Putamen (tissue), 1 donor: ENCODE measurements around the gene ALPK3.

Experiments
- DNase-seq: peaks from one replicate; pipeline ENCODE4 v3.0.0-alpha.2; 2016; ENCODE audit warnings: low spot score

ALPK3 gene

GRCh38 chr15:84816694-84817465 is at the start of gene ALPK3:
ALPK3 (plus strand) TSS chr15:84817356; CDS start chr15:84817453, 97 bp downstream.
- no peak for DNase-seq

GRCh38 chr15:84772031-84772430 is 45.1 kb upstream of the ALPK3 start:
- DNase-seq = no peak

GRCh38 chr15:84772467-84772866 is 44.7 kb upstream of the ALPK3 start:
- DNase-seq = no peak

- no peak for DNase-seq
Measured at GRCh38 chr15:84773716-84774115, 43.4 kb upstream of the ALPK3 start.

GRCh38 chr15:84775867-84776449 is 41.2 kb upstream of the ALPK3 start:
- no peak for DNase-seq

- no peak for DNase-seq
Measured at GRCh38 chr15:84778194-84778593, 39.0 kb upstream of the ALPK3 start.

GRCh38 chr15:84780492-84780891 is 36.7 kb upstream of the ALPK3 start:
- DNase-seq = no peak

- DNase-seq = no peak
Measured at GRCh38 chr15:84781495-84781894, 35.7 kb upstream of the ALPK3 start.

- DNase-seq = no peak
Measured at GRCh38 chr15:84782346-84782745, 34.8 kb upstream of the ALPK3 start.

GRCh38 chr15:84783493-84784251 is 33.5 kb upstream of the ALPK3 start:
- DNase-seq = no peak

- no peak for DNase-seq
Measured at GRCh38 chr15:84784262-84784661, 32.9 kb upstream of the ALPK3 start.

- no peak for DNase-seq
Measured at GRCh38 chr15:84785053-84785452, 32.1 kb upstream of the ALPK3 start.

GRCh38 chr15:84788500-84788899 is 28.7 kb upstream of the ALPK3 start:
- DNase-seq = no peak

GRCh38 chr15:84789762-84790161 is 27.4 kb upstream of the ALPK3 start:
- DNase-seq = no peak

GRCh38 chr15:84790676-84791075 is 26.5 kb upstream of the ALPK3 start:
- no peak for DNase-seq

GRCh38 chr15:84791763-84792162 is 25.4 kb upstream of the ALPK3 start:
- no peak for DNase-seq

- no peak for DNase-seq
Measured at GRCh38 chr15:84793431-84794161, 23.6 kb upstream of the ALPK3 start.

GRCh38 chr15:84794162-84794547 is 23.0 kb upstream of the ALPK3 start:
- DNase-seq = no peak

GRCh38 chr15:84795186-84795585 is 22.0 kb upstream of the ALPK3 start:
- DNase-seq = no peak

GRCh38 chr15:84797212-84797611 is 19.9 kb upstream of the ALPK3 start:
- DNase-seq = no peak

- no peak for DNase-seq
Measured at GRCh38 chr15:84797801-84798200, 19.4 kb upstream of the ALPK3 start.

- no peak for DNase-seq
Measured at GRCh38 chr15:84798436-84798946, 18.7 kb upstream of the ALPK3 start.
